ENCODE results near the gene HDLBP.

The HDLBP gene

GRCh38 chr2:241189093-241189855 is 126.2 kb downstream of the HDLBP start:
- DNase-seq = no peak

GRCh38 chr2:241188361-241189092 is 126.9 kb downstream of the HDLBP start, which contains the start of gene ANO7:
Gene ANO7, plus strand, starts transcription at chr2:241188677. Its CDS starts 1,387 bp downstream, at chr2:241190064.
- no peak for DNase-seq

GRCh38 chr2:241187918-241188234 is 127.6 kb downstream of the HDLBP start:
- DNase-seq = no peak

- DNase-seq = no peak
These were observed 128.2 kb downstream of the HDLBP start for GRCh38 chr2:241187101-241187917.

- no peak for DNase-seq
These were observed 129.5 kb downstream of the HDLBP start for GRCh38 chr2:241185961-241186360.

GRCh38 chr2:241184901-241185300 is 130.6 kb downstream of the HDLBP start:
- no peak for DNase-seq

- DNase-seq = no peak
These were observed 132.3 kb downstream of the HDLBP start for GRCh38 chr2:241183221-241183620.

- DNase-seq = no peak
These were observed 132.8 kb downstream of the HDLBP start for GRCh38 chr2:241182531-241183133.

- no peak for DNase-seq
These were observed 133.3 kb downstream of the HDLBP start for GRCh38 chr2:241182126-241182525.

- no peak for DNase-seq
These were observed 135.0 kb downstream of the HDLBP start for GRCh38 chr2:241180495-241180894.

GRCh38 chr2:241179899-241180298 is 135.6 kb downstream of the HDLBP start:
- no peak for DNase-seq

GRCh38 chr2:241178961-241179360 is 136.5 kb downstream of the HDLBP start:
- DNase-seq = no peak

- DNase-seq = no peak
These were observed 137.7 kb downstream of the HDLBP start for GRCh38 chr2:241177526-241178334.

All from activated effector memory CD4-positive, alpha-beta T cell treated with Interleukin-2 at 50 U/mL for 16 hours (primary cell).